Hindlimb muscle (tissue), 1 donor: ENCODE results near the gene TXNL4A. TPM values are rescaled to one million over a fixed set of nuclear protein-coding genes. Genes with fewer than 3 reads are reported as not detected.

ENCODE experiments used
- DNase-seq: peaks from one replicate; pipeline ENCODE4 v3.0.0-alpha.2; 2013
- polyA plus RNA-seq: library from polyadenylated mRNA; unstranded; fragments of 120-200 nt; gene quantifications from one replicate; pipeline ENCODE4 v1.2.1, GENCODE V29; 2013; ENCODE audit not compliant: insufficient read length

The TXNL4A gene
- polyA plus RNA-seq, 1 donor = 86.7 TPM

DNA sequence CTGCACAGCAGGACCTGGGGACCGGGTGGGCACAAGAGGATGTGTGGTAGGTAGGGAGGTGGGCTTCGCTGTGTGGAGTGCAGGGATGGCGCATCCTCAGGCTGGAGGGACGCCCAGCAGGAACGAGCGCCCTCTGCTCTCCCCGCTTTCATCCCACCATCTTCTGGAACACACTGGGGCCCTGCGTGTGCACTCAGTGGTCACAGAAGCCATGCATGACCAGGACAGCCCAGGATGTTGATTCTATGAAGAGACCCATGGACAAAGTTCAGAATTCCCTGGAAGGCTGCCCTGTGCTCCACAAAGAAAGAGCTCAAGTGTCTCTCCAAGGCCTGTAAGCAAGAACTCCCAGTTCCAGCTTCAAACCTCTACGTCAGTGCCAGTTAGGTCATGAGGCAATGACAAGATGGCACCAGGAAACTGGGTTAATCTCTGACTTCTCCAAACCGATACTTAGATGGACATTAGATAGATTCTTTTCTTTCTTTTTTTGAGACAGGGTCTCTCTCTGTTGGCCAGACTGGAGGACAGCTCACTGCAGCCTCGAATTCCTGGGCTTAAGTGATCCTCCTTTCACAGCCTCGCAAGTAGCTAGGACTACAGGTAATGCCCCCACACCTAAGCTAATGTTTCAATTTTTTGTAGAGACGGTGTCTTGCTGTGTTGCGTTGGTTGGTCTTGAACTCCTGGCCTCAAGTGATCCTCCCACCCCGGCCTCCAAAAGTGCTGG, 40.3 kb downstream of the TXNL4A start:
- no peak for DNase-seq

DNA sequence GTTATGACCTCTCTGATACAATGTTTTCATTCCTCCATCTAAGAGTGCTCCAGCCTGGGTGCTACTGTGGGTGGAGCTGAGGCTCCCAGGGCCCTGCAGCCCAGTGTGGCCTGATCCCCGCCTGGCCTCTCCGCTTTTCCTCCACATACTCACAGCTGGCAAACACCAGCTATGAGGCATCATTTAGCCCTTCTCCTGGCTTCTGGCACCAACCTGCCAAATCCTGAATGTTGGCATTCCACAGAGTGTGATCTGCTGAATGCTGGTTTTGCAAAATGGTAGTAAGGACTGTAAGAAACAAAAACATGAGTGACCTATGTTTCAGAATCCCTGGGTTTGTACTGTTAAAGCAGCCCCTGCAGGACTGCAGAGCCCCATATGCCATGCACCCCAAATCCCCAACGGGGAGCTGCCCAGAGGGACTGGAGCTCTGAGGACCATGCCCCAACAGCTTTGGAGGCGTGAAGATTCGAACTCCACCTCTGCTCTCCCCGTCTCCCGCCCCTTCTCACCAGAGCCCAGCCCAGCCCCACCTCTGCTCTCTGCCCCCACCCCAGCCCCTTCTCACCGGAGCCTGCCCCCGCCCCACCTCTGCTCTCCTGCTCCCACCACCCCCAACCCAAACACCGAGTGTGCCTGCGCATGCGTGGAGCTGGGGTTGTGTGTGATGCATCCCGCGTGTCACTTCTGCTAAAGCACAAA, 41.2 kb downstream of the TXNL4A start:
- DNase-seq = no peak

DNA sequence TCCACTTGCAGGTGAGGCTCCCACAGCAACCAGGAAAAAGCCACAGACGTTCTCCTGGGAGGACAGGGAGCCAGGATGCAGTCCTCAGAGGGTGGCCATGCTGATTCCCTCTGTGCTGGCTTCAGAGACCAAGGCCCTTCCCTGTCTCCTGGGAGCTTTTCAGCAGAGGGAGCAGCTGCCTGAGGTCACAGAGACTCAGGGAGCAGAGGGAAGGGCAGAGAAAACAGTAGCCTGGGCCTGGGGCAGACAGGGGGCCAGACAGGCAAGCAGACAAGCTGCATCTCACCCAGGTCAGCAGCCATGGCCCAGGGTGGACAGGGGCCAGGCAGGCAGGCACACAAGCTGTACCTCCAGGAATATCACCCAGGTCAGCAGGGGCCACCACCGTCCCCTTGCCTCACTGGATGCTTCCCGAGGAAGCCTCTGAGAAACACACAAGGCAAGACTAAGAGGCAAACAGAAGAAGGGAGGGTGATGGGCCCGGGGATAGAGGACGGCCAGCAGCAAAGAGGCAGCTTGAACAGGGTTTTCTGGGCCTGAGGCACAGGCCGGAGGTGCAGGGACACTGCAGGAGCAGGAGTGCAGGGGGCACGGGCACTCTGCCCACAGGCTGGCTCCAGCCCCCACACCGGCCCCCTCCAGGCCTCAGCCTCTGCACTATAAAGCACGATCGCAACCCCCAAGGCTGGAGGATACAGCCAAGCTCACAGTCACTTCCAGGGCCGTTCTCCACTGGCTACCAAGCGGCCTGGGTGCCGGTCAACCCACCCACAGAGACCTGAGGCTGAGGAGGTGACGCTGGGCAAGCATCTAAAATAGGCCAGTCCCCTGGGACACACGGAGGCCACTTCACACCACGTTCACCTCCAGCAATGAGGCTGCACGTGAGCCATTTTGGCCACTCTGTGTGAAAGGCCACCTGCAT, 43.0 kb downstream of the TXNL4A start:
- DNase-seq = no peak

DNA sequence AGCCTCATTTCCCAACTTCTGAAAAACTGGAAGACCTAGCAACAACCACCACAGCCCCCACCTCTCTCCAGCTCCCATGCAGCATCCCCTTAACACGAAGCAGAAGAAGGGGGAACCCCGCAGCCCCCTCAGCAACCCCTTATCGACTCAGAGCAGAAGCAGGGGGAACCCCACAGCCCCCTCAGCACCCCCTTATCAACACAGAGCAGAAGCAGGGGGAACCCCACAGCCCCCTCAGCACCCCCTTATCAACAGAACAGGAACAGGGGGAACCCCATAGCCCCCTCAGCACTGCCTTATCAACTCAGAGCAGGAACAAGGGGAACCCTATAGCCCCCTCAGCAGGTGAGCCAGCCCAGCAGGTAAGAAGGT, 43.6 kb downstream of the TXNL4A start:
- no peak for DNase-seq

DNA sequence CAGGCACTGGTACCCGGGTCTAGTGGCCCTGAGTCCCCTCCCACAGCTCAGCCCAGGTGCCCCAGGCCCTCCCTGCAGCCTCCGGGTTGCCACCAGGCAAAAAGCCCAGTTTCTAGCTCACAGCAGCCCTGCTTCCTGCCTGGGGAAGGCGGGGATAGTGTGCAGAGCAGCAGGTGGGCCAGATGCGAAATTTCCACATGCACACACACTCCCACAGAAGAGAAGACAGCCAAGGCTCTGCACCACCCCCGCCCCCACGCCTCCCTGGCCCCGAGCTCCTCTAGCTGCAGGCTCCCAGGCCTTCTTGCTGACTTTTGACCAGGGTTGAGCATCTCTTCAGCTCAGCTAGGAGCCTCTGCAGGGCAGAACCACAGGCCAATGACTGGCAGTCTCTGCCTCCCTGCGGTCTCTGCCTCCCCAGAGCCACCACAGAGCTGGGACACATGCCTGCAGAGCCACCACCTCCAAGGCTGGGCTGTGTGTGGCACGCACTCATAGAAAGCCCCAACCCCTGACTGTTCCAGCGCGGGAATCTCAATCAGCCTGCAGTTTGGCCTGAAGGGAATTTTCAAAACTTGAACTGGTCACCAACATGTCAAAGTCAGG, 44.1 kb downstream of the TXNL4A start:
- no peak for DNase-seq

DNA sequence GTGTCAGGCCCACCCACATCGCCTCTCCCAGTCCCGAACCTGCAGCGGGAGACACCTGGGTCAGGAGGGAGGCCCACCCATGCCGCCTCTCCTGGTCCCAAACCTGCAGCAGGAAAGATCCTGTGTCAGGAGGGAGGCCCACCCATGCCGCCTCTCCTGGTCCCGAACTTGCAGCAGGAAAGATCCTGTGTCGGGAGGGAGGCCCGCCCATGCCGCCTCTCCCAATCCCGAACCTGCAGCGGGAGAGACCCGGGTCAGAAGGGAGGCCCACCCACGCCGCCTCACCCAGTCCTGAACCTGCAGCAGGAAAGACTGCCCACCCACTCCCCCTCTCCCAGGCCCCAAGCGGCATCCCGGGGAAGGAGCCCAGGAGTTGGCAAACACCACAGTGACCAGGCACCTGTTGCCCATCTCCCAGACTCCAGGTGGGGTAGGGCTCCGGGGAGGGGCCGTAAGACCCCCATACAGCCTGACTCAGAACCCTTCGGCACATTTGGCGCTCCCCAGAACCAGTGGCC, 44.7 kb downstream of the TXNL4A start:
- no peak for DNase-seq

DNA sequence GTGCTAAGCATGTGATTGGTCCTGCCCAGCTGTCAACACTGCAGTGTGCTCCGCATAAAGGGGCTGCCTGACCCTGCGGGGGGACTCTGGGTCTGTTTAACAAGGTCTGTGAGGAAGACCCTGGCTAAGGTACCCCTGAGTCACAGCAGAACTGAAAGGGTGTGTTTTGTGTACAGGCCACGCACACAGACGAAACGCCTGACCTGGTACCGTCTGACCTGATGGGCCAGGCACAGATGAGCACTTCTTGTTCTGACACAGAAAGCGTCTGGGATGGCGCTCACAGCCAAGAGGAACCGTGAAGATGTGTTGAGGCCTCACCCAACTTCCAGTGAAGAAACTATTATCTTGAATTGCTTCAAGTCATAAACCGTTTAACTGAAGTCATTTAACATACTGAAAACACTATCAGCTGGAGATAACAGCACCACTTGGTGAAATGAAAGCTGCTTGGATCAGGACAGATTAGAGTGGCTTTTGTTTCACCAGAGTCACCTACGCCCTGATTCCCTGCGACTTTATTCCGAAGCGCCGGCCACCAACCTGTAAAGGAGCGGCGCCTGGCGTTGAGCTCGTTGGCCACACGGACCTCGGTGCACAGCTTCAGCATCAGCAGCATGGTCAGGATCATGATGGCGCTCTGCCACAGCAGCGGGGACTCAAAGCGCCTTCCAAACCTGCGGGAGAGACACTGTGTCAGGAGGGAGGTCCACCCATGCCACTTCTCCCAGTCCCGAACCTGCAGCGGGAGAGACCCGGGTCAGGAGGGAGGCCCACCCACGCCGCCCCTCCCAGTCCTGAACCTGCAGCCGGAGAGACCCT, 45.4 kb downstream of the TXNL4A start:
- DNase-seq = no peak

DNA sequence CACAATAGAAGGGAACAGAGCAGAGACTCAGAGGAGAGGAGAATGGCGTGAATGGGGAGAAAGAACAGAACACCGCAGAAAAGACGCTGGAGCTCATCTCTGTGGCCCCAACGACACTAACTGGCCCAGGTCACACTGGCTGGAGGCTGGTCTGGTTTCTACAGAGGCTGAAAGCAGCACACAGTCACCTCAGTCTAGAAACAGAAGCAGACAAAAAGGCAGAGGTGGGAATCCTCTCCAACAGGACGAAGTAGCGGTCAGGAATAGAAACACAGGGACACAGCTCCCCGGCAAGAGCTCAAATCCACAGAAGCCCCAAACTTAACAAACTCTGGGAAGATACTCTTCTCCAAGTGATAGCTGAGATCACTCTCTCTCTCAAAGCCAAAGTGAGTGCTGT, 46.2 kb downstream of the TXNL4A start:
- DNase-seq = no peak

DNA sequence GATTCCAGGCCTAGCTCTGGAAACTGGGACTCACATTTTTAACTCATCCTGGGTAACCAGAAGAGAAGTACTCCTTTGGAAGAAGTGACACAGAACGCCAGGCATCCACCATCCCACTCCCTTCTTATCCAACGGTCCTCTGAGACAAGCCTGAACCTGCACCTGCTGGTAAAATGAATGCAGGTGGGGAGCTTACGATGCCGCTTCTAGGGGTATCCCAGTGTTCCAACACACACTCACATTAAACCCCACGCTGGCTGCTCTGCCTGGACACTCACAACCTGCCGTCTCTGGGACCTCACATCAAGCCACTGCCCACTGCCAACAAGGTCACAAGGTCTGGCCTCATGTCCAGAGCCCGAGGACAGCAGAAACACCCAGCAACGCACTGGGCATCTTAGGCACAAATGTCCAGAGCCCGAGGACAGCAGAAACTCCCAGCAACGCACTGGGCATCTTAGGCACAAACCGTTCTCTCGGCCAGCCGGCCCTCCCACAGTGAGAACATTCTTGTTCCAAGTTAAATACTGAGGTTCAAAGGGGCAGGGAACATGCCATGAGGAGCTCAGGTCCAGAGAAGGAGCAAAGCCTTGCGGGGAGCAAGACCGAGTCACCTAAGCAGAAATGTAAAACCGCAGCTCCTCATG, 46.8 kb downstream of the TXNL4A start:
- DNase-seq = no peak

DNA sequence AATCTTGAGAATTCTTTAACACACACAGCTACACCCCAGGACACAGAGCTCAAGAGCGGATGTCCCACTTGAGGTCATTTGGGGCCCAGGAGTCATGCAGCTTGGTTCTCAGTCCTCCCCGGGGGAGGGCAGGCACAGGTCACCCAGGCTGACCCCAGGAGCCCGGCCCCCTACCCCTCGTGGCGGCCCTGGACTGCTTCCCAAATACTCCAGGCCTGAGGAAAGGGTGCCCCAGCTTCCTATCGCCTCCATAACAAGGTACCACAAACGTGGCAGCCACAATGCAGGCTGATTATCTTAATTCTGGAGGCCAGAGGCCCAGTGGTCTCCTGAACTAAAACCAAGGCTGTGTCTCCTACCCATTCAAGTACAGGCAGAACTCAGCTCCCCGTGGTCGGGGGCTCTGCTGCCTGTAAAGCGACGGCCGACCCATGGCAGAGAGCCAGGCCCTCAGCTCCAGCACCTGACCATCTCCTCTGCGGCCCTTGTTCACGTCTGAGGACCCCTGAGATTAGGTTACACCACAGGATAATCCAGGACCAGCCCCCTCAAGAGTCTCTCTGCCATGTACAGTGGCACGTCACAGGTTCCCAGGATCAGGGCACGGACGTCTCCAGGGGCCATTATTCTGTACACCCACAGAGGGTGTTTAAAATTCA, 47.4 kb downstream of the TXNL4A start:
- no peak for DNase-seq

DNA sequence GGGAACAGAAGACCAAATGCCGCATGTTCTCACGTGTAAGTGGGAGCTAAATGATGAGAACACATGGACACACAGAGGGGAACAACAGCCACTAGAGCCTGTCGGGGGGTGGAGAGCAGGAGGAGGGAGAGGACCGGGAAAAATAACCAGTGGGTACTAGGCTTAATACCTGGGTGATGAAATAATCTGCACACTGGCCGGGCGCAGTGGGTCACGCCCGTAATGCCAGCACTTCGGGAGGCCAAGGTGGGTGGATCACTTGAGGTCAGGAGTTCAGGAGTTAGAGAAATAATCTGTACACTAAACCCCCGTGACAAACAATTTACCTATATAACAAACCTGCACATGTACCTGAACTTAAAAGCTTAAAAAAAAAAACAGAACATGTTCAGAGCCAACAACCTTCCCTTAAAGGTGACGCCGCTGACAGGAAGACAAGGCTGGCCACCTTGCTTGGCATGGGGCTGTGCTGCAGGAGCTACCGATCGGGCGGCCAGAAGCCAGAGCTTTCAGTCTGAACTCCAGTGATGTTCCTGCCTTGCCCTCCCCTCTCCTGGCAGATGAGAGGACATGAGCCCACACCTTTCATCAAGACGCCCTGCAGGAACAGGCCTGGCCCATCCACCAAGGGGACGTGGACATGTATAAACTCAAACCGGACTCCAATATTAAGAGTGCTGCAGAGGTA, 48.1 kb downstream of the TXNL4A start:
- no peak for DNase-seq

DNA sequence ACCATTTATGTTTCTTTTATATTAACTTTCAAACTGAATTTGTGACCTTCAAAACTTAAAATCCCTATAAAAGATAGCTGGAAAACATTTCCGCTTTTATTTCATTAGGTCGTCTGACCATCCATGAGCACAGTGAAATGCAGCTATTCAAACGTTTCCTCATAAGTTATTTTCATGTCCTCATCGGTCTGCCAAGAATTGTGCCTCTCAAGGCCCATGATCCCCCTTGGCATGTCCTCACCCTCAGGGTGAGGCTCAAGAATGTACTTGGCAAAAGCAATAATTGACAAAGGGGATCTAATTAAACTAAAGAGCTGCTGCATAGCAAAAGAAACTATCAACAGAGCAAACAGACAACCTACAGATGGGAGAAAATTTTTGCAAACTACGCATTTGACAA, 49.3 kb downstream of the TXNL4A start:
- DNase-seq = no peak

DNA sequence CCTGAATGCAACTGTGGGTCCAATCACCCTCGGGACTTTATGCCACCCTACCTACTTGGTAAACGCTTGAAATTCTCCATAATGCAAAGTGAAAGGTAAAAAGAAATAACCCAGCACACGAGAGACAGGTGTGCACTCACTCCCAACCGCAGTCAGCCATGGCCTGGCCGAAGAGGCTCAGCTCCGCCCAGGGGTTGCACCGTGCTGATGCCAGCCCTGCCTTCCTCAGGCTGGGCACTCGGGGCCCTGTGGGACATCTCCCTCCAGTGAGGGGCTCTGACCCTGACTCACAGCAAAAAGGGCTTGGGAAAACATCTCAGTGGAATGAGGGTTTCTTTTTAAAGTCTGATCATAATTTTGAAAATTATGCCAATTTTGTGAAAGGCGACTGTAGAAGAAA, 50.2 kb downstream of the TXNL4A start:
- no peak for DNase-seq

DNA sequence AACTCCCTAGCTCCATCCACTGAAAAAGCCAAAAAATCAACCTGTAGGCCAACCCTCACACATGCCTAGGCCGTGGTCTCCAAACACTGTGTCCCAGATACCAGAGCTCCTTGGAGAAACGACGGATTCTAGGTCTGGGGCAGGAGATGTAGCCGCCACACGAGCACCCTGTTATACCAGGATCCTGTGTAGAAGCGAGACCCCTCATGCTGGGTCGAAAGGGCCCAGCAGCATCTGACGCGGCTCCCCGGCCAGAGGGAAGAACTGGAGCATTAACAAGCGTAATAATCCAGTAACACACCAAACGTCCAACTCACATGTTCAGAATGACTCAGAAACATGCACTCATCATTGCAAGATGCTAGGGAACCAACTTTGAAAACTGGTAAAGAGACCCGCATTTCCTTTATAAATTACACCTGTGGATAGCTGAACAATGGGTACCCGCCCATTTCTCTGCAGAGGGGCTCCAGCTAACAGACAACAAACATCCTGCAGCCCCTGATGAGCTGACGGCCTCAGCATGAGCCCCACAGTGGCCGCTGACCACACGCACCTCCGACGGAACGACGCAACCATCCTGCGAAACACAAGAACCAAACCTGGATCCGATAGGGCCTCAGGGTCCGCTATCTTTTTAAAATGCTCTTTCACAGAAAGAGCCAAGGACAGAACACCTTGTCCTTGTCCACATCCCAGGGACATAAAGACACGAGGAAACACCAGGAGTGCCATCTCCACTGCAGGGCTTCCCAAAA, 51.1 kb downstream of the TXNL4A start:
- no peak for DNase-seq

DNA sequence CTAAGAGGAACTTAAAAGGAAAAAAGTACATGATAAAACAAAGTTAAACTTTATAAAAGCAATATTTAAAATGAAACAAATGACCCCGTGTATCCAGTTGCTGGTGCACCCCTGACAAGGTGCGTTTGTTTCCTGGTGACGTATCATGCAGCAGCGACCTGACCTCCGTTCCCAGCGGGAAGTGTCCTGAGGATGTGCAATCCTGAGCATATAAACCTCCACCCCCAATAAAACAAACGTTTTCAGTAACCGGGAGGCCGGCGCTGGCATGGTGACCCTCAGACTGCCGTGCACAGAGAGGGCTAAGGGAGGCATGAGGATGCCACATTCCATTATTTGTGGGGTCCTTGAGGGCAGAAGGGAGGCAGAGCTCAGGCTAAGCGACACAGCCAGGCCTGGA, 51.7 kb downstream of the TXNL4A start:
- no peak for DNase-seq

DNA sequence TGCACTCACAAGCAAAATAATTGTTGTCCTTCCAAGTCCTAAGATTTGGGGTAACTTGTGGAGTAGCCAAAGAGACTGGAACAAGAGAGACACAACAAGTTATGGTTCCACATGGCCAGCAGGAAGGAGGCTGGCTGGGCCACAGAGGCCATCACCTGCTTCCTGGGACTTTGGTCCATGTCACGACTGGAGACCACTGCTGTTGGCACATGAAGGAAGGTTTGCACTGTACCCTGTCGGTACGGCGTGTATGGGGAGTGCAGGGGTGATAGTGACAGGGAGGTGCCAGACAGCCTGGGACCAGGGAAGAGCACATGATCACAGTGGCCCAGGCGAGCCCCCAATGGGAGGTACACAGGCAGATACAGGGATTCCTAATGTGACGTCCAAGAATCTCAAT, 52.4 kb downstream of the TXNL4A start:
- no peak for DNase-seq

DNA sequence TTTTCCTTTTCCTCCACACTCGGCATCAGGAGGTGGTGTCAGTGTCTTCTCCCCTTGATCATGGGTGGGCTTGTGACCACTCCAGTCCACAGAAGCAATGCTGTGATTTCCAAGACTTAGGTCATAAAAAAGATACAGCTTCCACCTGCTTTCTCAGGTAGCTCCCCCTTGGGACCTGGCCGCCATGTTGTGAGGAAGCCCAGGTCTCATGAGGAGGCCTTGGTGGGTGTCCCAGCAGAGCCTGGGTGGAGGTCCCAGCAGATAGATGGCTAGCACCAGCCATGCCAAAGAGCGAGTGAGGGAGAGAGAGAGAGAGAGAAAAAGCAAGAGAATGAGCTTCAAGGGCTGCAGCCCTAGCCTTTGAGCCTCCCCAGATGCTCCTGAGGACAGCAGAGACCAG, 52.9 kb downstream of the TXNL4A start:
- no peak for DNase-seq

DNA sequence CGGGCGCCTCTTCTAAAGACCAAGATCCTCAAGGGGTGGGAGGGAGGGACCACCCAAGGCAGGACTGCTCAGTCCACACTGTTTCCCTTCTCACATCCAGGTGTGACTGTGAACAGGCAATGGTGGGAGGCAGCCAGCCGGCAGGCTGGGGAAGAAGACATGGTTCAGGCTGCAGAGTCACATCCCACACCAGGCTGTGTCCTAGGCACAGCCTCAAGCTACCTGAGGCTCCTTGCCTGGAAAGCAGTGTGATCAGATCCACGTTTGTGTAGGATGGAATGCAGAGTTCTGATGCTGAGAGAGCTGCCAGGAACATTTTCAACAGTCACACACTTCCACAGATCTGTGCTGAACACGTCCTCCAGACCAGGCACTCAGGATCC, 53.3 kb downstream of the TXNL4A start:
- DNase-seq = no peak
